GM21576 (cell line): Measurements from ENCODE around the gene NPC2.
"Not testable (repeated sequence)": the region's sequence is repeated elsewhere in the genome, so short reads cannot be mapped to it uniquely, and the experiment has no call there.

Experiments used
- ATAC-seq: cut with Tn5 transposase; IDR thresholded peaks from one replicate; pipeline ENCODE4 v1.9.1; 2021; ENCODE audit warnings: mild to moderate bottlenecking, moderate library complexity; ENCODE audit not compliant: unreplicated experiment

NPC2 gene

GRCh38 chr14:74492776-74493342 is at the start of gene NPC2:
Gene NPC2, minus strand, starts transcription at chr14:74493305. Its CDS starts 31 bp downstream, at chr14:74493274.
- peak; percentile 15 for ATAC-seq

- ATAC-seq: no peak
Measured at GRCh38 chr14:74542056-74542685, 49.1 kb upstream of the NPC2 start.

- ATAC-seq: no peak
Measured at GRCh38 chr14:74541225-74541624, 48.1 kb upstream of the NPC2 start.

GRCh38 chr14:74539503-74539902 is 46.4 kb upstream of the NPC2 start:
- ATAC-seq: no peak

- no peak for ATAC-seq
Measured at GRCh38 chr14:74538411-74539391, 45.6 kb upstream of the NPC2 start.

GRCh38 chr14:74536336-74536735 is 43.2 kb upstream of the NPC2 start:
- not testable (repeated sequence) for ATAC-seq

- ATAC-seq: no peak
Measured at GRCh38 chr14:74535756-74536325, 42.7 kb upstream of the NPC2 start.

- ATAC-seq: no peak
Measured at GRCh38 chr14:74533576-74533975, 40.5 kb upstream of the NPC2 start.

GRCh38 chr14:74532246-74532645 is 39.1 kb upstream of the NPC2 start:
- no peak for ATAC-seq

- ATAC-seq: no peak
Measured at GRCh38 chr14:74531467-74531866, 38.4 kb upstream of the NPC2 start.

- ATAC-seq: no peak
Measured at GRCh38 chr14:74531006-74531405, 37.9 kb upstream of the NPC2 start.

- ATAC-seq: no peak
Measured at GRCh38 chr14:74528886-74529285, 35.8 kb upstream of the NPC2 start.

GRCh38 chr14:74528406-74528805 is 35.3 kb upstream of the NPC2 start:
- no peak for ATAC-seq

GRCh38 chr14:74527736-74528280 is 34.7 kb upstream of the NPC2 start:
- no peak for ATAC-seq

GRCh38 chr14:74526854-74527585 is 33.9 kb upstream of the NPC2 start:
- no peak for ATAC-seq

GRCh38 chr14:74525361-74525851 is 32.3 kb upstream of the NPC2 start:
- no peak for ATAC-seq

- ATAC-seq: no peak
Measured at GRCh38 chr14:74524812-74525135, 31.7 kb upstream of the NPC2 start.

GRCh38 chr14:74524076-74524811 is 31.1 kb upstream of the NPC2 start:
- ATAC-seq: no peak

GRCh38 chr14:74522740-74523139 is 29.6 kb upstream of the NPC2 start:
- ATAC-seq: no peak

GRCh38 chr14:74521756-74522155 is 28.7 kb upstream of the NPC2 start:
- no peak for ATAC-seq
